DMS153 treated with DMSO at 0.1 percent for 48 hours (cell line): Measurements from ENCODE around the gene EVA1C.
"Not testable (repeated sequence)": the region's sequence is repeated elsewhere in the genome, so short reads cannot be mapped to it uniquely, and the experiment has no call there.

Experiments used
- DNase-seq: peaks from one replicate; lab custom pipeline; 2025; ENCODE audit not compliant: unreplicated experiment; lab: John Stamatoyannopoulos, UW

The EVA1C gene

DNA sequence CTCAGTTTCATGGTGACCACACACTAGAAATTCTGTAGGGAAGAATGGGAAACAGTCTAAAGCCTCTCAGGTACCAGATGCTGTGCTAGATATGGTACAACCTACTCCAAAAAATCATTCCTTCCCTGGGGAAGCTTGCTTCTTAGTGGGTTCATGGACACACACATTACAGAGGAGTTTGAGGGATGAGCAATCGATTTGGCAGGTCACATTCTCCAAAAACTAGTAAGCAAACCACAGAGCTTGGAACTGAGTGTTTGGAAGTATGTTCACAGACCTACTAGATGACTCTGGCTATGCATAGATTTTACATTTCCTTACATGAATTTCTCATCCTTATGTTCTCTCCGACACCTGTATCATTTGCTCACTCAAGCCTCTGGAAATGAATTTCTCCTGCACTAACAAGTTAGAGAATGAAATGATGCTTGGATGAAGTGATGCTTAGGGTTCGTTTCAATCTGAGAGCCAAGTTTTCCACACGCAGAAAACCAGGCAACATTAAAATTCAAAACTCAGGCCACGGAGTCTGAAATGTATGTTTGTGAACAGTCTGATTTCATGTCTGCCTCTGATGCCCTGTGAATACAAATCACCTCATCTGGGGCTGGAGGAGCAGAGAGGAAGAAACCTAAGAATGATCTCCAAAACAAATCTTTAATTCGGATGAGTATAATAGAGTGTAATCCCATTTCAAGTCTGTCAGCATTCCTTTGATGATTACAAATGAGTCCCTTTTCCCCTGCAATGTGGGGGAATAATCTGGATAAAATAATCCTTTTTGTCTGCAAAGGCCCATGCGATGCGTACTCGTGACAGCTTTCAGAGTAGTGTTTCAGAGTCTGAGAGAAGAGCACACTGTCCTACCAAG lies 11.0 kb downstream of the EVA1C start:
- DNase-seq, result no peak

DNA sequence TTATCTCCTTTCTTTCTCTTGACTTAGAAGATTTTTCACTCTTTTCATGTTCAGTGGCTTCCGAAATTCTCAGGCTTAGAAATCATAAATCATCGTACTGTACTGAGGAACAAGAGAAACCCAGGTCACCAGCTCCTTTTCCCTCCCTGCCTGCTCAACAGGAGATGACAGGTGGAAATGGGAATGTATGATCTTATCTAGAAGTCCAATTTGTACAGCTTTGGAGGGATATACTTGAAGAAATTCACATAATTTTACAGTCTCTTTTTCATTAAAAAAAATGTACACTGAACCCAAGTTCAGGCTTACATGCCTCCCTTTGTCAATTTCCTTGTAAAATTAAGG lies 11.7 kb downstream of the EVA1C start:
- no peak for DNase-seq

DNA sequence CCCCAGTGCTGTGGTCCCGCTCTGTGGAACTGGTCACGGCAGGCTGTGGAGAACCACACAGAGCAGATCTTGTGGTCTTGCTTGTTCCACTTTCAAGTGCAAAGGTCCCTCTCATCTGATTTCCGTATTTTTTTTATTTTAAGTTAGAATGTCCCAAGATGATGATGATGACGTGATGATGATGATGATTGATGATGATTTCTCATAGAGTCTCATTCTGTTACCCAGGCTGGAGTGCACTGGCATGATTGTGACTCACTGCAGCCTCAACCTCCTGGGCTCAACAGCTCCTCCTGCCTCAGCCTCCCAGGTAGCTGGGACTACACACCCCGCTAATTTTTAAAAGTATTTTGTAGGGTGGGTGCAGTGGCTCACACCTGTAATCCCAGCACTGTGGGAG lies 12.2 kb downstream of the EVA1C start:
- DNase-seq, result no peak

DNA sequence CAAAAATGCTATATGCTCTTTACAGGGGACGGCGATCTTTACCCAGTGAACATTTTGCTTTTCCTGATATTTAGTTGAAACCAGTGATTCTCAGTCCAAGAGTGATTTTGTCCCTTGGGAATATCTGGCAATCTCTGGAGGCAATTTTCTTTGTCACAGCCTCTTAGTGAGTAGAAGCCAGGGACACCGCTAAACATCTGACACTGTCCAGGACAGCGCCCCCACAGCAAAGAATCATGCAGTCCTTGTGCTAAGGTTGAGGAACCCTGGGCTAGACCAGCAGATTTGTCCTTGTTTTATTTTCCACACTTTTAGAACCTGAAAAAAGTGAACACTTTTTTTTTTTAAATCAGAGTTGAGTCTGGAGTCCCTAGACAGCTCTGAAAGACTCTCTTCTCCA lies 13.1 kb downstream of the EVA1C start:
- DNase-seq, result no peak

DNA sequence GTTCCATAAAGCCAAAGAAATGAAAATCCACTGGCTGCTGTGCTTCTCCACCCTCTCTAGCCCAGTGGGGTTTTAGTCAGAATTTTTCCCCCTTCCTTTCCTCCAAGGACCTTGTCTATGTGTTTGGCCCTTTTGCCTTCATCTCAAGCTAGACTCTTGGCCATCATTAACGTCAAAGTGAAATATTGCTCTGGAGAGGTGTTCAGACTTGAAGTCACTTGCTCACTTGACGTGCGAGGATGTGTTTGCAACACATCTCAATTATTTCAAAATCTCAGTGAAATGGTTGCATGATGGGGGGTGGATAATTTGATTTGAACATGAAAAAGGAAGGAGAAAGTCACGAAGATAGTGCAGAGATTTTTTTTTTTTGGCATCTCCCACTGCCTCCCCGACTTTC lies 13.6 kb downstream of the EVA1C start:
- DNase-seq, result no peak

DNA sequence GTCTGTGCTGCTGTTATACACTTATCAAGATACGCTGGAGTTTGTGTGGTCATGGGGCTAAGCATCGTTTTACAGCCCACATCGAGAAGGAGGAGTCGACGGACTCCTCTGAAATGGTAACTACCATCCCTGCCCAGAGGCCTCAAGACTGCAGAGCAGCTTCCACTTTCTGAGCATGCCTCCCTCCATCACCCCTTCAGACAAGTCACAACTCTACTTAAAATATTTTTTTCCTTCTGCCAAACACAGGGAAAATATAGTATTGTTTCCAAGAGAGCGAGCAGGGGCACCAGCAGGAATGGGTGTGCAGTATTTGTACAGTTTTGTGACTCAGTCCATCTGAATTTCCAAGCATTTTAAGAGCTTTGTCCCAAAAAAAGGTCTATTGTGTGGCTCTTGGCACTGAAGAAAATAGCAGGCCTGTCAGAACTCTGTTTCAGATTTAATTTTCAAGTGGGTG lies 14.1 kb downstream of the EVA1C start:
- no peak for DNase-seq

DNA sequence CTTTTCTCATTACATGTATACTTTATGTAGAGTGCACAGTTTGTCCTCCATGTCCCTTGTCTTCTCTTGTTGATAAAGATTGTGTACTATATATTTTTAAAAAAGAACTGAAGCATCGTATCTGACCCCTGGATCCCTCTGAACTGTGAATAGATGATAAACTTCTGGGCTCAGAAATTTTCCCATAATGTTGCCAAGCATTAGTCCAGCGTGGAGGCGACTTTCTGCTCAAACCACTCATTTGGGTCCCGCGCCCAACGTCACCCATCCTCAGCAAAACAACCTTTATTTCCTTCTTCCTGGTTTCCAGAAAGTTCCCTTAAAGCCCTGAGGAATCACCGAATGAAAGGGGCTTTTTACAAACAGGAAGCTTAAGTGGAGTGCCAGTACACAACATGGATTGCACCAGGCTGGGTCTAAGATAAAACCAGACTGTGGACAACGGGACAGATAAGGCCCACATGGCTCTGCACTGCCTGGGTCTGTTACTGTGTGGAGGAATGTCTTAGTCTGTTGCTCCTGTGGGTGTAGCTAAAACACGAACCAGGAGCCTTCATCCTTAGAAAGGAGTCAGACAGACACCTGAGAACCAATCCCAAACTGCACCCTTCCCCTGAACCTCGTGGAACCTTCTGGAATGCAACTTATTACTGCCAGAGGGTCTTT lies 15.6 kb downstream of the EVA1C start:
- DNase-seq, result no peak

DNA sequence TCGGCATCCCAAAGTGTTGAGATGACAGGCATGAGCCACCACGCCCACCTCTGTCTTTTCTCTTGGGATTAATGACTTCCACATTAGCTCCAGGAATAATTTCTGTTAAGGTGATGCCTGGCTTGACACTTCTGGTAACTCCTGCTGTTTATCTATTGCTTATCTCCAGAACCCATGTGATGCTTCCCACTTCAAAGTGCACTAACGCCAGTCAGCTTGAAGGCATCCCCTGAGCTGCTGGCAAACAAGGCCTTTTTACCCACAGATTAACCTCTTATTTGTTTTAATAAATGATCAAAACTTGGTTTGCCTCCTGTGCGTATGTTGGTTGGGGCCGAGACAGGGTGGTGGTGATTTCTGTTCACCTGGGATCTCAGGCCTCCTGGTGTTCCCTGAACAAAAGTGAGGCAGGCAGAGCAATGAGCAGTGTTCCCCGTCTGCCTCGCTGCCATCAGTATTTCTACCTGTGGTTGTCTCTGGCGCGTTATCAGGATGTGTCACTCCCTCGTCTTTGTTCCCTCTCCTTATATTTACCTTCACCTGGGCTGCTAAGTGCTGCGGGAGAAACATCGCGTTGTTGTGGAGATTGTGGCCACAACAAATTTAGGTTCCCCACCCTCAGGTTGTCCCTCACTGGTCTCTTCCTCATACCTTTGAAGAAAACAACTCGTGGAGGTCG lies 20.6 kb downstream of the EVA1C start:
- peak; percentile 50 for DNase-seq

DNA sequence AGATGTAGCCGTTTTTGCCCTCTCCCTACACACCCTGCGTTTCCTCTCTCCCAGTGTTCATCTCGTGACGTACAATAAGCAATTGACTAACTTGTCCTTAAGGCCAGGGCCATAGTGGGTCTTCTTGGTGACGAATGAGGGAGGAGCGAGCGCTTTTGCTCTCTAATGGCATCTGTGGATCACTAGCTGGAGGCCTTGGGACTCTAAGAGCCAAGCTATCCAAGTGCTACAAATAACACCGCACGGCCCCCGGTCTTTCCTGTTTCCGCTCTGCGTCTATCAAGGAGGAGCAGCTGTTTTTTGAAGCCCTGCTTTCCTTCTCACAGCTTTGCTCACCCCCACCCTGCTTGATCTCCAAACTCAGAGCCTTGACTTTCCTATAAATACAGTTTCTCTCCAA lies 25.2 kb downstream of the EVA1C start:
- no peak for DNase-seq

DNA sequence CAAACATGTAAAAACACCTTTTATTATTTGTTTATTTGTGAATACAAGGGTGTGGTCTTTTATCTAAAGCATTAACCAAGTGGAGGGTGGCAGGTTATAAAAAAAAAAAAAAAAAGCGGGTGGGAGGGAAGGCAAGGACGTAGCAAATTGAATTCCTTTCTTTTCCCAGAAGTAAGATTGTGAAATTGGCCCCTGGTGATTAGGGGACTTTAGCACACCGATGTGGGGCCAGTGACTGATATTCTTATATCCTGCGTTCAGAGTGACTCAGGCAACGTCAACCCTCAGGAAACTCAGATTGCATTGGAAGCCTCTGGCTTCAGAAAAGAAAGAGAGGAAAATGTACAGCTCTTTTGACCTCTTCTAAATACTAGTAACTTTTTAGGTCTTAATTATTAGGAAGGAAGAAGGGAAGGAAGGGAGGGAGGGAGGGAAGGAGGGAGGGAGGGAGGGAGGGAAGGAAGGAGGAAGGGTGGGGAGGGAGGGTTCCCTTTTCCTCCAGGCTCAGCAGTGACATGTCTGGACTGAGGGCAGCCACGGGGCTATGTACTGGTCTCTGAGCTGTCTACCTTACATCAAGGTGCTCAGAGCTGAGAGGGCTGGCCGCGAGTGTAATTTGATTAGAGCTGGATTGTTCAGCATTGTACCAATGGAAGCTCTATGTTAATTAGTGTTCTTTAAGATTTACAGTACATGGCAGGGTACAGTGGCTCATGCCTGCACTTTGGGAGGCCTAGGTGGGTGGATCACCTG lies 30.2 kb downstream of the EVA1C start:
- no peak for DNase-seq

DNA sequence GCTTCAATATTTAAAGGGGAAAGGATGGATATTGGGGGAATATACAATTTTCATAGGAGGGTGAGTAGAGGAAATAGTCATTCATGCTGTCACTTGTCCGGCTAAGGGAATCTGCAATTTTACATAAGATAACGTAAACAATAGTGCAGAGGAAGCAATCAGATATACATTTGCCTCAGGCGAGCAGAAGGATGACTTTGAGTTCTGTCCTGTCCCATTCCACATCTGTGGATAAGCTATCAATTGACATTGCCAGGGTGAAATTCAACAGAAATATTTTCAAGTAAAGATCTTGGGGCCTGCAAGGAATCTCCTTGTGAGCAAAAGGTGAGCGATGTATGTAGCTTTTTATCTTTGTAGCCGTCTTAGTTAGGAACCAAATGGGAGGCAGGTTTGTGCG lies 32.6 kb downstream of the EVA1C start:
- no peak for DNase-seq

DNA sequence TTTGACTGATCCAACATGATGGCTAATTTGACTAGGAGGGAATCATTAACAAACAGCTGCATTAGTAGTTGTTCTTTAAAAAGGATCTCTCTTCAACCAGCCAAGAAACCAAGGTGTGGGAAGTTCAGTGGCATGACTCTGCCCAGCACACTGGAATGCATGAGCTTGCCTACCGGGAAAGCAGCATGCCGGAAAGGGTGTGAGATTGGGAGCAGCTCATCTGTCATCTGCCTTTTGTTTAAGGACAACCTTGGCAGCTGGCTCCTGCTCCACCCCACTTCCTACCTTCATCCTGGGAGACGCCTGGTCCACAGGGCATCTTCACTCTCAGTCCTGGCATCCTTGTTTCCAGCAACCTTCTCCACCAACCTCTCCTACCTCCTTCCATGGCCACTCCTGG lies 33.9 kb downstream of the EVA1C start:
- DNase-seq, result not testable (repeated sequence)

DNA sequence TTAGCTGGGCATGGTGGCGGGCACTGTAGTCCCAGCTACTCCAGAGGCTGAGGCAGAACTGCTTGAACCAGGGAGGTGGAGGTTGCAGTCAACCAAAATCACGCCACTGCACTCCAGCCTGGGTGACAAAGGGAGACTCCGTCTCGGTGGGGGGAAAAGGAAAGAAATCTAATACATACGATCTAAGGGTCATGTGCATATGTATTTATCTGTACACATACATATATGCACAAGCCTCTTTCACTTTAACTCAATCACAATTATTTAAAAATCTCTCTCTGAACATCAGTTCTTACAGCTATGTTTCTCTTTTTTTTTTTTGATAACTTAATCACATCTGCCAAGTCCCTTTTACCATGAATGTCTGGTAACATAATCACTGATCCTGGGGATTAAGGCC lies 34.7 kb downstream of the EVA1C start:
- DNase-seq, result no peak

DNA sequence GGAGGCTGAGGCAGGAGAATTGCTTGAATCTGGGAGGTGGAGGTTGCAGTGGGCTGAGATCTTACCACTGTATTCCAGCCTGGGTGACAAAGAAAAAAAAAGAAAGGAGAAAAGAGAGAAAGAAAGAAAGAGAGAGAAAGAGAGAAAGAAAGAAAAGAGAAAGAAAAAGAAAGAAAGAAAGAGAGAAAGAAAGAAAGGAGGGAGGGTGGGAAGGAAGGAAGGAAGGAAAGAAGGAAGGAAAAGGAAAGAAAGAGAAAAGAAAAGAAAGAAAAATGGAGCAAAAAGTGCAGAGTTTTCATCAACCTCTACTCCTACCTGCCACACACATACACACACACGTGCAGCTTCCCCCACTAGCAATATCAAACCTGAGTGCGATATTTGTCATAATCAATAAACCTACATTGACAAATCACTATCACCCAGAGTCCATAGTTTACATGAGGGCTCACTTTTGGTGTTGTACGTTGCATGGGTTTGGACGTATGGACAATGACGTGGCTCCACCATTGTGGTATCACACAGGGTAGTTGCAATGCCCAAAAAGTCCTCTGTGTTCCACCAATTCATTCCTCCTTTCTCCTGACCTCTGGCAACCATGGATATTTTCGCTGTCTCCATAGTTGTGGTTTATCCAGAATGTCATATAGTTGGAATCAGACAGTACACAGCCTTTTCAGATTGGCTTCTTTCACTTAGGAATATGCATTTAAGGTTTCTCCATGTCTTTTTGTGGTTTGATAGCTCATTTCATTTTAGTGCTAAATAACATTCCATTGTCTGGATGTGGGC lies 36.5 kb downstream of the EVA1C start:
- DNase-seq, result no peak

DNA sequence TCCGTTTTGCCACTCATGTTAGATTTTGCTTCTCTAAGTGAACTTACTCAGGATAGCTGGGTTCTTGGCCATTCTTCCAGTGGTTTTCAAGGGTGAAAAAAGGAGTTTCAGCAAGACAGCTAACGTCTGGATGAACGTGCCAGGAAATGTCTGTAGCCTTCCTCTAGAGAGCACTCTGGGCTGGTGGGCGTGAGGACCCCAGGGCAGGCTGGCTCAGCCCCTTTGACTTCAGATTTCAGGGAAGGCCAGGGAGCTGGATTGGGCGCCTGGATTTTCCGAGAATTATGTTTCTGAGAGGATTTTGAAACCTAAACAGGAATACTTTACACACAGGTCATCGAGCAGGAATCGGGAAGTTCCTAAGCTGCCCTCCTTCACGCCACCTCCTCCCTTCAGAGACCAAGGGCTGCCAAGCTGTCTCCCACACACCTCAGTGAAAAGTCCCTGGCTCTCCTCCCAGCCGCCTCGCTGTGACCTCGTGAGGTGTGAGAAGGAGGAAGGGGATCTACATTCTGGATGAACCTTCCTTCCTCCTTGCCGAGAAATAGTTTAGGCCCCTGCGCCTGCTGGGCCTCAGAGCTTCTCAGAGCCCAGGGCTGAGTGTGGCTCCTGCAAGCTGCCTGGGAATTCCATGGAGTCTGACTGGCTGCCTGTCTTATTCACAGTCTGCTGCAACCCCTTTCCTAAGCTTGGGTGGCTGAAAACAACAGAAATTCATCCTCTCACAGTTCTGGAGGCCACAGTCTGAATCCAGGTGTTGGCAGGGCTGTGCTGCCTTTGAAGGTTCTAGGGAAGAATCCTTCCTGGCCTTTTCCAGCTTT lies 38.6 kb downstream of the EVA1C start:
- not testable (repeated sequence) for DNase-seq

DNA sequence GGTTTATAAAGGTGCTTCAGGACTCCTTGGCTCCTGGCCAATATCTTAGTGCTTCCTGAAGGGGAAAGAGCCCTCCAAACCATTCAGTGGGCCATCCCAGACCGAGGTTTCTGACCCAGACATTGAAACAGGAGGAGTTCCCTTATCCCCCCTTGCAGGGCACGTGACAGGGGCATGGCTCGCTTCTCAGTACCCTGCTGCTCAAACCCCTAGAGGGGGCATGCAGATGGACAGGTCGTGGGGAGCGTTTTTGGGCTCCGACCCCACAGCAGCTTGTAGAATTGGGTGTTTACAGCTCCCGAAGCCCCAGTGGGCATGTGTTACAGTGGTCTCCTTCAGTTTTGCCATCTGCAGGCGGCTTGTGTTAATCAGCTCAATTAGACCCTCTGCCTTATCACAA lies 39.7 kb downstream of the EVA1C start:
- DNase-seq, result not testable (repeated sequence)

DNA sequence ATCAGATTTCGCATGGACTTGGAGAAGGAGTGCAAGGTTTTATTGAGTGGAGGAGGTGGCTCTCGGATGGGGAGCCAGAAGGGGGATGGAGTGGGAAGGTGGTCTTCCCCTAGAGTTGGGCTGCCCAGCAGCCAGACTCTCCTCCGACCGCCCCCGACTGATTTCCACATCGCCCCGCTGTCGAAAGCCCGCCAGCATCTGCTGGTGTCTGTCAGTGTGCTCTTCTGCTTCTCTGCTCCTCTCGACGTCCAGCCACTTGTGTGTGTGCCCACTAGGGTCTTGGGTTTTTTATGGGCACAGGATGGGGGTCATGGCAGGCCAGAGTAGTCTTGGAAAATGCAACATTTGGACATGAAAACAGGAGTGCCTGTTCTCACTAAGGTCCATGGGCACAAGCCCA lies 40.1 kb downstream of the EVA1C start:
- DNase-seq, result no peak

DNA sequence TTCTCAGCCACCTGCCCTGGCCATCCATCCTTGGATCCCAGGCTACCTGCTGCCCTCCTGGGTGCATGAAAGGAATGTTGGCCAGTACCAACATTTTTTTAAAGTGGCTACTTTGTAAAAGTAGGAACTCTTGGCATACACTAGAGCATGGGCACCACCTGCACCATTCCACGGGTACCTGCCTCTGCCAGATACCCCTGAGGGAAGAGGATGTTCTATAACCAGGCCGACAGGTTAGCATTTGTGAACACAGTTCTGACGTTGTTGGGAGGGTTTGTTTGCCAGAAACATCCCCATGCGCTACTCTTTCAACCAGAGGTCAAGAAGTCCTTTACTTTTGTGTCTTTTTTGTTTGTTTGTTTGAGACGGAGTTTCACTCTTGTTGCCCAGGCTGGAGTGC lies 43.0 kb downstream of the EVA1C start:
- no peak for DNase-seq

DNA sequence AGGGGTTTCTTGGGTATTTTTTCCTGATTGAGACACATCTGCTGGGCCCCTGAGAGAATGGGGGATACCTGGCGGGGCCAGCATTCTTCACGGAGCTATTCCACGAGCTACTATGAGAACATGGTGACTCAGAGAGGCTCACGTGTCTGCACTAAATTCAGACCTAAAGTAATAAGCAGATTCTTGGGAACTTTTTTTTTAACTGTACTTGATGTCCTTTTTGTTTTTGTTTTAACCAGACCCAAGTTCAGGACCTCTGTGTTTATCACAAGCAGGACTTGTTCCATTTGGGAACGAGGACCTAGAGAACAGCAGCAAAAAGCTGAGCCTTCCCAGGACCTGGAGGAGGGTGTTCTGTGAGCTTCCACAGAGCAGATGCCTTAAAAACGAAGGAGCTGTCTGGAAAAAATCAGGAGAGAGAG lies 44.0 kb downstream of the EVA1C start:
- no peak for DNase-seq
